ENCODE measurements around the gene CCDC172.

CCDC172 gene

DNA sequence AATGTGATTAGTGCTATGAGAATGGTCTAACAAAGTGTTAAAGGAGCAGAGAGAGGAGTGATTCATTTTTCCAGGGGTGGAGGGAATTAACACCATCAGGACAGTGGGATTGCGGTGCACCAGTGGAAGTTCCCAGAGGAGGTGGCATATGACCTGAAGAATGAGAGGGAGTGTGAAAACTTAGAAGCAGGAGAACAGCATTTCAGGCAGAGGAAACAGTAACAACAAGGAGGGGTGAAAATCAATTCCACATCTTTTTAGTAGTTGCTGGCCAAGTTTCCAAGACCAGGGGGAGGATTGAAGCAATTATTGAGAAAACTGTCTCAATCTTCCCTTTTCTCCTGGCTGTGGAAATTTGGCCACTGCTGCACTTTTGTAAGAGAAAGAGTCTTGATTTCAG is 23.7 kb upstream of the CCDC172 start:
- Histone ChIP-seq H3K4me1 (ENCODE audit: control insufficient read depth, insufficient read depth, low read length) (no peaks in the 10 kb centered on the region), H3K36me3 (ENCODE audit: control insufficient read depth in 2 of 2, insufficient read depth in 1 of 2, low read length in 2 of 2) (no peaks in the 10 kb centered on the region), H3K9me3 (ENCODE audit: control insufficient read depth, insufficient read depth, low read depth, low read length) (no peaks in the 10 kb centered on the region), H3K27ac (ENCODE audit: extremely low read depth, low read depth, low read length) (no peak overlapping the region), H3K4me3 (ENCODE audit: low read depth, low read length) (no peak overlapping the region)
- CTCF ChIA-PET = interaction anchor here (1.5 kb wide), 1 partner anchor 86 kb away, joined by 7 read pairs; no protein-coding TSS in a partner anchor
- POLR2A ChIA-PET = no interaction called here
- TF ChIP-seq, protein P1, sequence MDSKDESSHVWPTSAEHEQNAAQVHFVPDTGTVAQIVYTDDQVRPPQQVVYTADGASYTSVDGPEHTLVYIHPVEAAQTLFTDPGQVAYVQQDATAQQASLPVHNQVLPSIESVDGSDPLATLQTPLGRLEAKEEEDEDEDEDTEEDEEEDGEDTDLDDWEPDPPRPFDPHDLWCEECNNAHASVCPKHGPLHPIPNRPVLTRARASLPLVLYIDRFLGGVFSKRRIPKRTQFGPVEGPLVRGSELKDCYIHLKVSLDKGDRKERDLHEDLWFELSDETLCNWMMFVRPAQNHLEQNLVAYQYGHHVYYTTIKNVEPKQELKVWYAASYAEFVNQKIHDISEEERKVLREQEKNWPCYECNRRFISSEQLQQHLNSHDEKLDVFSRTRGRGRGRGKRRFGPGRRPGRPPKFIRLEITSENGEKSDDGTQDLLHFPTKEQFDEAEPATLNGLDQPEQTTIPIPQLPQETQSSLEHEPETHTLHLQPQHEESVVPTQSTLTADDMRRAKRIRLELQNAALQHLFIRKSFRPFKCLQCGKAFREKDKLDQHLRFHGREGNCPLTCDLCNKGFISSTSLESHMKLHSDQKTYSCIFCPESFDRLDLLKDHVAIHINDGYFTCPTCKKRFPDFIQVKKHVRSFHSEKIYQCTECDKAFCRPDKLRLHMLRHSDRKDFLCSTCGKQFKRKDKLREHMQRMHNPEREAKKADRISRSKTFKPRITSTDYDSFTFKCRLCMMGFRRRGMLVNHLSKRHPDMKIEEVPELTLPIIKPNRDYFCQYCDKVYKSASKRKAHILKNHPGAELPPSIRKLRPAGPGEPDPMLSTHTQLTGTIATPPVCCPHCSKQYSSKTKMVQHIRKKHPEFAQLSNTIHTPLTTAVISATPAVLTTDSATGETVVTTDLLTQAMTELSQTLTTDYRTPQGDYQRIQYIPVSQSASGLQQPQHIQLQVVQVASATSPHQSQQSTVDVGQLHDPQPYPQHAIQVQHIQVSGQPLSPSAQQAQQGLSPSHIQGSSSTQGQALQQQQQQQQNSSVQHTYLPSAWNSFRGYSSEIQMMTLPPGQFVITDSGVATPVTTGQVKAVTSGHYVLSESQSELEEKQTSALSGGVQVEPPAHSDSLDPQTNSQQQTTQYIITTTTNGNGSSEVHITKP (tag by site-specific recombination; IDR thresholded peaks at IDR 0.05) = peak; percentile 78
- TF ChIP-seq KLF9 (tag by site-specific recombination; IDR thresholded peaks at IDR 0.05; ENCODE audit: low read depth) = no peak

DNA sequence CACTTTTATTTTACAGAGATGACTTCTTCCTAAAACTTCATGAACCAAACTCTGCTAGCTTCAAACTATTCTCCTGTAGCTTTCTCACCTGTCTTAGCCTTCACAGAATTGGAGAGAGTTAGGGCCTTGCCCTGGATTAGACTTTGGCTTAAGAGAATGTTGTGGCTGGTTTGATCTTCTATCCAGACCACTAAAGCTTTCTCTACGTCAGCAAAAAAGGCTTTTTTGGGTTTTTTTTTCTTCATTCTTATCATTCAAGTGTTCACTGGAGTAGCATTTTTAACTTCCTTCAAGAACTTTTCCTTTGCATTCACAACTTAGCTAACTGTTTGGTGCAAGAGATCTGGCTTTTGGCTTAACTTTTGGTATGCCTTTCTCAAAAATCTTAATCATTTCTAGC is 19.3 kb upstream of the CCDC172 start:
- Histone ChIP-seq H3K4me1 (ENCODE audit: control insufficient read depth, insufficient read depth, low read length) (peaks cover under 1% of the 10 kb centered on the region; the same call in 1 of the 2 replicates), H3K27ac (ENCODE audit: extremely low read depth, low read depth, low read length) (no peak overlapping the region), H3K9me3 (ENCODE audit: control insufficient read depth, insufficient read depth, low read depth, low read length) (no peaks in the 10 kb centered on the region), H3K36me3 (ENCODE audit: control insufficient read depth in 2 of 2, insufficient read depth in 1 of 2, low read length in 2 of 2) (no peaks in the 10 kb centered on the region), H3K4me3 (ENCODE audit: low read depth, low read length) (no peak overlapping the region)
- POLR2A ChIA-PET = no interaction called here
- CTCF ChIA-PET = interaction anchor here (0.8 kb wide), 1 partner anchor 9 kb away, joined by 3 read pairs; no protein-coding TSS in a partner anchor
- TF ChIP-seq SALL2 (tag by site-specific recombination; IDR thresholded peaks at IDR 0.05; ENCODE audit: borderline replicate concordance) (no peak), ZNF112 (tag by site-specific recombination; IDR thresholded peaks at IDR 0.05) (no peak), ZNF16 (tag by site-specific recombination; IDR thresholded peaks at IDR 0.05; ENCODE audit: low read depth) (no peak), ZNF174 (tag by site-specific recombination; IDR thresholded peaks at IDR 0.05) (no peak), ZBTB7A (tag by site-specific recombination; IDR thresholded peaks at IDR 0.05; ENCODE audit: low read depth) (no peak), ZNF121 (tag by site-specific recombination; IDR thresholded peaks at IDR 0.05) (no peak), ZFP69B (tag by site-specific recombination; IDR thresholded peaks at IDR 0.05) (no peak), ZSCAN30 (tag by site-specific recombination; IDR thresholded peaks at IDR 0.05) (no peak), ZNF248 (tag by site-specific recombination; IDR thresholded peaks at IDR 0.05) (no peak), YY2 (tag by site-specific recombination; IDR thresholded peaks at IDR 0.05) (no peak), ZNF610 (tag by site-specific recombination; IDR thresholded peaks at IDR 0.05; ENCODE audit: borderline replicate concordance) (no peak), ZNF416 (tag by site-specific recombination; IDR thresholded peaks at IDR 0.05) (no peak), MYNN (tag by site-specific recombination; IDR thresholded peaks at IDR 0.05; ENCODE audit: borderline replicate concordance) (no peak), ZNF391 (tag by site-specific recombination; IDR thresholded peaks at IDR 0.05; ENCODE audit: borderline replicate concordance, low read depth) (no peak), ZBTB8A (tag by site-specific recombination; IDR thresholded peaks at IDR 0.05) (no peak), ZNF785 (tag by site-specific recombination; IDR thresholded peaks at IDR 0.05) (no peak), ZNF394 (tag by site-specific recombination; IDR thresholded peaks at IDR 0.05; ENCODE audit: borderline replicate concordance) (no peak), HOXD13 (CRISPR knock-in tag; IDR thresholded peaks at IDR 0.05; ENCODE audit: borderline replicate concordance) (no peak)
- TF ChIP-seq, protein P2, sequence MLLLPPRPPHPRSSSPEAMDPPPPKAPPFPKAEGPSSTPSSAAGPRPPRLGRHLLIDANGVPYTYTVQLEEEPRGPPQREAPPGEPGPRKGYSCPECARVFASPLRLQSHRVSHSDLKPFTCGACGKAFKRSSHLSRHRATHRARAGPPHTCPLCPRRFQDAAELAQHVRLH (tag by site-specific recombination; IDR thresholded peaks at IDR 0.05) = no peak
- TF ChIP-seq, protein P3, sequence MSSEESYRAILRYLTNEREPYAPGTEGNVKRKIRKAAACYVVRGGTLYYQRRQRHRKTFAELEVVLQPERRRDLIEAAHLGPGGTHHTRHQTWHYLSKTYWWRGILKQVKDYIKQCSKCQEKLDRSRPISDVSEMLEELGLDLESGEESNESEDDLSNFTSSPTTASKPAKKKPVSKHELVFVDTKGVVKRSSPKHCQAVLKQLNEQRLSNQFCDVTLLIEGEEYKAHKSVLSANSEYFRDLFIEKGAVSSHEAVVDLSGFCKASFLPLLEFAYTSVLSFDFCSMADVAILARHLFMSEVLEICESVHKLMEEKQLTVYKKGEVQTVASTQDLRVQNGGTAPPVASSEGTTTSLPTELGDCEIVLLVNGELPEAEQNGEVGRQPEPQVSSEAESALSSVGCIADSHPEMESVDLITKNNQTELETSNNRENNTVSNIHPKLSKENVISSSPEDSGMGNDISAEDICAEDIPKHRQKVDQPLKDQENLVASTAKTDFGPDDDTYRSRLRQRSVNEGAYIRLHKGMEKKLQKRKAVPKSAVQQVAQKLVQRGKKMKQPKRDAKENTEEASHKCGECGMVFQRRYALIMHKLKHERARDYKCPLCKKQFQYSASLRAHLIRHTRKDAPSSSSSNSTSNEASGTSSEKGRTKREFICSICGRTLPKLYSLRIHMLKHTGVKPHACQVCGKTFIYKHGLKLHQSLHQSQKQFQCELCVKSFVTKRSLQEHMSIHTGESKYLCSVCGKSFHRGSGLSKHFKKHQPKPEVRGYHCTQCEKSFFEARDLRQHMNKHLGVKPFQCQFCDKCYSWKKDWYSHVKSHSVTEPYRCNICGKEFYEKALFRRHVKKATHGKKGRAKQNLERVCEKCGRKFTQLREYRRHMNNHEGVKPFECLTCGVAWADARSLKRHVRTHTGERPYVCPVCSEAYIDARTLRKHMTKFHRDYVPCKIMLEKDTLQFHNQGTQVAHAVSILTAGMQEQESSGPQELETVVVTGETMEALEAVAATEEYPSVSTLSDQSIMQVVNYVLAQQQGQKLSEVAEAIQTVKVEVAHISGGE (tag by site-specific recombination; conservative IDR thresholded peaks at IDR 0.05; ENCODE audit: low read depth) = no peak

Measured in HEK293 (cell line).